ENCODE results near the gene SLAMF9. TPM values are rescaled to one million over a fixed set of nuclear protein-coding genes. Genes with fewer than 3 reads are reported as not detected.

SLAMF9 gene
- total RNA-seq, 2 experiments from 2014 or later = not detected

DNA sequence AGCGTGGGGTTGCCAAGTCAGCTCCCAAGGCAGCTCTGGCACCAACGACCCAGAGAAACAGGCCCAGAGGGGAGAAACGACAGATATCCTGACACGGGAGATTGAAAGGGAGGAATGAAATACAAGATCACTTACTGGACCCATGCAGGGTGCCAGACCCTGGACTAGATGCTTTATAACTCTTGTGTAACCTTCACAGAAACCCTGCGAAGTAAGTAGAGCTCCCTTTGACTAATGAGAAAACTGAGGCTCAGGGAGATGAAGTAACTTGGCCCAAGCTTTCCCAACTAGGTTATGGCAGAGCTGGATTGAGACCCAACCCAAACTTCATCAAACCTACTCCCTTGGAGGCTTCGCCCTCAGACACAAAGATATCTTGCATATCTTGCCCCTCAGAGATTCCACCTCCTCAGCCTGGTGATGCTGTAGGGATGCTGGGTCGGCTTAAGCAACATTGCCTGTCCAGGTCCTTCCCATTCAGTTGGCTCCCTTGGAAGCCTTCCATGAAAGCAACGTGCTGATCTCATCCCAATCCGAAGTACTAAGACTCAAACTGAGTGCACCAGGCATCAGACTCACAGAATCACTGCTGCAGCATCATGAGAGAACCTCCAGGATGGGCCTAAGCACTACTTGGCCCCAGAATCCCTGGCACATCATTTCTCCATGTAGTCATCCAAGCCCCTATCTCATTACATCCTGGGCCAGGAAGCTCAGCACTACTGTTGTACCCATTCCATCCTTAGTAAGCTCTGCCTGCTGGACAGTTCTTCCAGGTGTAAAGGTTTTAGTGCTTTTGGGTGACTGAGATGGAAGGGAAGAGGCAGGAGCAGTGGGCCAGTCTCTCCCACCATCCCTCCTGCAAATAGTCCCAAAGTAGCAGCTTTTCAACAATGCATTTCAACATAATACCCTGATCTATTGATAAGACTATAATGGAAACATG, 7.5 kb downstream of the SLAMF9 start:
- H3K4me1 Mint-ChIP-seq (ENCODE audit: low read depth) = peaks cover 2% of the 10 kb centered on the region
- peaks cover 22% of the 10 kb centered on the region for H3K27me3 Mint-ChIP-seq
- DNase-seq (no peak), ATAC-seq (no peak)
- POLR2A ChIA-PET = interaction anchor here (1.0 to 1.1 kb wide), 2 partner anchors 80 to 169 kb away, joined by 3 read pairs; no protein-coding TSS in a partner anchor
- H3K36me3 Mint-ChIP-seq (ENCODE audit: low read depth) = no peaks in the 10 kb centered on the region
- TF ChIP-seq, protein P1, sequence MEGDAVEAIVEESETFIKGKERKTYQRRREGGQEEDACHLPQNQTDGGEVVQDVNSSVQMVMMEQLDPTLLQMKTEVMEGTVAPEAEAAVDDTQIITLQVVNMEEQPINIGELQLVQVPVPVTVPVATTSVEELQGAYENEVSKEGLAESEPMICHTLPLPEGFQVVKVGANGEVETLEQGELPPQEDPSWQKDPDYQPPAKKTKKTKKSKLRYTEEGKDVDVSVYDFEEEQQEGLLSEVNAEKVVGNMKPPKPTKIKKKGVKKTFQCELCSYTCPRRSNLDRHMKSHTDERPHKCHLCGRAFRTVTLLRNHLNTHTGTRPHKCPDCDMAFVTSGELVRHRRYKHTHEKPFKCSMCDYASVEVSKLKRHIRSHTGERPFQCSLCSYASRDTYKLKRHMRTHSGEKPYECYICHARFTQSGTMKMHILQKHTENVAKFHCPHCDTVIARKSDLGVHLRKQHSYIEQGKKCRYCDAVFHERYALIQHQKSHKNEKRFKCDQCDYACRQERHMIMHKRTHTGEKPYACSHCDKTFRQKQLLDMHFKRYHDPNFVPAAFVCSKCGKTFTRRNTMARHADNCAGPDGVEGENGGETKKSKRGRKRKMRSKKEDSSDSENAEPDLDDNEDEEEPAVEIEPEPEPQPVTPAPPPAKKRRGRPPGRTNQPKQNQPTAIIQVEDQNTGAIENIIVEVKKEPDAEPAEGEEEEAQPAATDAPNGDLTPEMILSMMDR (IDR thresholded peaks at IDR 0.05) = no peak
- no peak overlapping the region for H3K27ac Mint-ChIP-seq
- no peaks in the 10 kb centered on the region for H3K9me3 Mint-ChIP-seq
- peak overlapping the region; percentile 28 for H3K4me3 Mint-ChIP-seq
- intact Hi-C loops (cut with micrococcal nuclease) = no loop called here
- CTCF ChIA-PET = interaction anchor here (0.7 to 2.3 kb wide), 15 partner anchors 8 to 148 kb away, joined by 3 to 21 read pairs (median 3); partner anchors contain the start of gene SLAMF8

DNA sequence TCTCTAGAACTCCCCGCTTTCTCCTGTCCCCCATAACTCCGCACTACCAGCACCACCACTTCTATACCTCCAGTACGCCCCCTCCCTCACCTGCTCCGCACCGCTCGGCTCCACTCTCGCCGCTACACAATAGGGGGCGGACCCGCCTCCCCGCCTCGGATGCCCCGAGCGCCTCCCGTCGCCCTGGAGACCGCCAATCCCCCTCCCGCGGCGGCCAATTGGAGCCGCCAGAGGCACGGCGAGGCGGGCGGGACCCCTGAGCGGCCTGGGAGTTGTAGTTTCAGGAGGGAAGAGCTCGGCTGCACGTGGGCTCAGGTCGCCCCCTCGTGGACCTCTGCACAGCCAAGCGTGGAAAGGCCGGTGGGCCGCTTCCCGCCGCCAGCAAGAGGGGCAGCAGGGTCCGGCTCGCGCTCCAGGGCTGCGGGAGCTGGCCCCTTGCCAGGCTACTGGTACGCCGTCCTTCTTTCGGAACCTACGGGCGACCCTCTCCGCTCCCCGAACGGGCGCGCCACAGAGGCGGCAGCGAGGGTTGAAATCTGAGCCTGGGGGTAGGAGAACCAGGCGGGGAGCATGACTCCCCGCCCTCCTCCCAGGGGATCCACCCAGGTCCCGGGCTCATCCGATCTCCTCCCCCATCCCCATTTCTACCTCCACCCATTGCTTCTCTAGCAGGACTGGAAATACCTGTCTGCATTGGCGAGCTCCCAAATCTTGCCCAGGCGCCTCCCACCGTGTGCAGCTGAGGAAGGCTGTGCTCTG, 8.4 kb downstream of the SLAMF9 start, which contains the start of gene IGSF9:
IGSF9 (minus strand) TSS at position 131 of the 759 bp plus-strand sequence. CDS start 2,159 bp downstream, outside the sequence.
- POLR2A ChIA-PET = interaction anchor here (1.0 to 1.1 kb wide), 2 partner anchors 81 to 168 kb away, joined by 3 read pairs; no protein-coding TSS in a partner anchor
- intact Hi-C loops (cut with micrococcal nuclease) = no loop called here
- TF ChIP-seq, protein P1 (IDR thresholded peaks at IDR 0.05) = peak; percentile 57
- Mint-ChIP-seq H3K4me1 (ENCODE audit: low read depth) (peaks cover 2% of the 10 kb centered on the region), H3K36me3 (ENCODE audit: low read depth) (no peaks in the 10 kb centered on the region), H3K4me3 (peak within 1 kb of the TSS; percentile 48), H3K27ac (no peak within 1 kb of the TSS), H3K27me3 (peaks cover 22% of the 10 kb centered on the region), H3K9me3 (no peaks in the 10 kb centered on the region)
- ATAC-seq = peak; percentile 99
- peak; percentile 86 for DNase-seq
- CTCF ChIA-PET = interaction anchor here (0.7 to 2.3 kb wide), 16 partner anchors 9 to 147 kb away, joined by 3 to 21 read pairs (median 3); partner anchors contain the start of gene SLAMF8

DNA sequence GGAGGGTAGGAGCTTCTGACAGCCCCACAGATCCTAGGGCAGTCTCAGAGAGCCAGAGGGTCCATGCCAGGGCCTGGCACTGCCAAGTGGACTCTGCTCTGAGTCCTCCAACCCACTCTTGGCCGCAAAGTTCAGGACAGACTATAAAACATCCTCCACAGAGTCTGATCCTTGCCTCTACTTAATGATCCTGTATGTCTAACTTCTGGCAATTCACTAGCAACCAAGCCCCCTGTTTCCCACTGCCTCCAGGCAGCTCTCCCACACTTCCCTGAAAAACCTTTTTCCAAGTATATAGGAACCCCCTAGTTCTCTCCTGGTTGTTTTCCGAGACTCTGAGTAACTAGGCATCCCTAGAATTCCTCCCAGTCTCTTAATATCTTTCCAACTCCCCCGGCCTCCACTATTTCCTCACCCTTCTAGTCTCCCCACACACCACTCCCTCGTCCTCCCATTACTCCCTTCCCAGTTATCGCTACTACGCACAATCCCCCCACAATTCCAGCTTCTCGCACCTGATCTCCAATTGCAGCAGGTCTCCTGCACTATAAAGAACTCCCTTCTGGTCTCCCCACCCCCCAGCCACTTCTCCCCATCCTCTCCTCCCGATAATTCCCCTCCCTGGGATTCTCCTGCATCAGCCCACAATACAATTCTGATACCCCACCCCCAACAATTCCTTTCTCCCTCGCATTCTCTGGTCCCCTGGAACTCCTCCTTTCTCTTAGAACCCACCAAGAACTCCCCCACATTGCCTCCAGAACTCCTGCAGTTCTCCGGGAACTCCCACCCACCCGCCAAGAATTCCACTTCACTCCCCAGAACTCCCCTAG, 9.2 kb downstream of the SLAMF9 start:
- Mint-ChIP-seq H3K4me3 (peak overlapping the region; percentile 48), H3K9me3 (no peaks in the 10 kb centered on the region), H3K27me3 (peaks cover 22% of the 10 kb centered on the region), H3K4me1 (ENCODE audit: low read depth) (peaks cover 2% of the 10 kb centered on the region), H3K27ac (no peak overlapping the region), H3K36me3 (ENCODE audit: low read depth) (no peaks in the 10 kb centered on the region)
- intact Hi-C loops (cut with micrococcal nuclease) = no loop called here
- TF ChIP-seq, protein P1 (IDR thresholded peaks at IDR 0.05) = peak; percentile 4
- CTCF ChIA-PET = interaction anchor here (0.8 to 2.7 kb wide), 12 partner anchors 9 to 134 kb away, joined by 3 to 21 read pairs (median 3); no protein-coding TSS in a partner anchor
- POLR2A ChIA-PET = no interaction called here
- no peak for DNase-seq
- ATAC-seq = no peak

DNA sequence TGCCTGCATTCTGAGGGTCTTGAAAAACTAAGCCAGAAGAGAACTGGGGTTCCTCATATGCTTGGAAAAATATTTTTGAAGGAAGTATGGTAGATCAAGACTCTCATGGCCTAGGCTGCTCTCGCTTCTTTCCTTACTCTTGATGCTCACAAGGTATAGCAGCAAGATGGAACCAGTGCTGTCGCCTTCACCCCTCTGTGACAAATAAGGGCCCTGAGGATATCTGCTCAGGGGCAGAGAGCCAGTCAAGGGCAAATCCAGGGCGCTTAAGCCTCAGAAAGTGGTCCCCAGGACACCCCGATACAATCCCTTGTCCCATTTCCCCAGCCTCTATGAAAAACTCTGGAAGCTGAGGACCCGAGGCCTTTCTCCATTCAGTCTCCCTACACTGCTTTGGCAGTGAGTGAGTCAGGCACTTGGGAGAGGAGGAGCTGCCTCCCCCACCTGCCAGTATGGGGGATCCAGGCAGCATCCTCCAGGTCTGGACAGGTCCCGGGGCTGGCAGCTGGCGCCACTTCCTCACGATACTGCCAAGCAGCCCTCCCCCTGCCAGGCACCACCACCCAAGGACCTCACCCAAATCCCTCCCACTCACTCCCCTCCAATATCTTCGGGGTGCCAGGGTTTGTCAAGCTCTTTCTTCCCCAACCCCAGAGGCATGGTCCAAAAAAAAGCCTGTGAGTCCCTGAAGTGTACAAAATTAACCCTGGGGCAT, 10.0 kb downstream of the SLAMF9 start:
- POLR2A ChIA-PET = no interaction called here
- no peaks in the 10 kb centered on the region for H3K9me3 Mint-ChIP-seq
- intact Hi-C loops (cut with micrococcal nuclease) = no loop called here

More for the DNA sequence above, 10.0 kb downstream of the SLAMF9 start:
- peaks cover 2% of the 10 kb centered on the region for H3K4me1 Mint-ChIP-seq (ENCODE audit: low read depth)
- H3K4me3 Mint-ChIP-seq = no peak overlapping the region
- peaks cover 22% of the 10 kb centered on the region for H3K27me3 Mint-ChIP-seq
- CTCF ChIA-PET = interaction anchor here (0.8 to 2.7 kb wide), 4 partner anchors 48 to 134 kb away, joined by 3 to 18 read pairs (median 4); no protein-coding TSS in a partner anchor
- ATAC-seq (no peak), DNase-seq (no peak)
- H3K36me3 Mint-ChIP-seq (ENCODE audit: low read depth) = no peaks in the 10 kb centered on the region
- no peak overlapping the region for H3K27ac Mint-ChIP-seq
- TF ChIP-seq, protein P1 (IDR thresholded peaks at IDR 0.05) = no peak

Data from activated CD8-positive, alpha-beta T cell treated with anti-CD3 and anti-CD28 coated beads for 36 hours (primary cell).